Mesodermal cell (in vitro differentiated cells): ENCODE data around the gene MEF2C. TPM values are rescaled to one million over a fixed set of nuclear protein-coding genes. Genes with fewer than 3 reads are reported as not detected.
"Not testable (repeated sequence)": the region's sequence is repeated elsewhere in the genome, so short reads cannot be mapped to it uniquely, and the experiment has no call there.

Experiments
- H3K27ac ChIP-seq: 2 replicates; pipeline ENCODE4 v1.7.0; 2013; ENCODE audit warnings: mild to moderate bottlenecking, low read depth, low read length, moderate library complexity; ENCODE audit not compliant: severe bottlenecking
- H3K36me3 ChIP-seq: 2 replicates; pipeline ENCODE4 v1.7.1; 2013; ENCODE audit warnings: mild to moderate bottlenecking, low read length, moderate library complexity; ENCODE audit not compliant: control insufficient read depth, insufficient read depth
- H3K4me1 ChIP-seq: one replicate; pipeline ENCODE4 v1.7.1; 2013; ENCODE audit warnings: mild to moderate bottlenecking, low read length; ENCODE audit not compliant: insufficient read depth, control insufficient read depth, poor library complexity, severe bottlenecking
- H3K4me3 ChIP-seq: 2 replicates; pipeline ENCODE4 v1.7.0; 2013; ENCODE audit warnings: low read length, control low read depth, mild to moderate bottlenecking; ENCODE audit not compliant: insufficient read depth, poor library complexity, severe bottlenecking; ENCODE audit errors: extremely low read depth
- H3K9me3 ChIP-seq: 2 replicates; pipeline ENCODE4 v1.7.1; 2013; ENCODE audit warnings: mild to moderate bottlenecking, low read length, moderate library complexity; ENCODE audit not compliant: control insufficient read depth
- WGBS, 2 experiments: methylation state at CpG; one replicate each; pipeline ENCODE4 v1.1.5; 2013; ENCODE audit warnings: missing lambda C conversion rate in 2 of 2; ENCODE audit not compliant: insufficient coverage in 2 of 2; 5-methylcytosine and 5-hydroxymethylcytosine counted together
- polyA plus RNA-seq, 2 experiments: library from polyadenylated mRNA; stranded (reverse); fragments of 50-300 nt; gene quantifications; one replicate each; pipeline ENCODE4 v1.2.3, GENCODE V29; 2013

Gene MEF2C
- polyA plus RNA-seq (2013, experiment 1 of 2): 42.0 TPM
- polyA plus RNA-seq (2013, experiment 2 of 2): 35.9 TPM

- WGBS, 2 experiments: 0% methylated on average over 12 to 42 of the region's 52 CpGs
- Histone ChIP-seq H3K27ac (peak within 1 kb of the TSS; percentile 73), H3K36me3 (no peaks in the 10 kb centered on the region), H3K4me1 (no peaks in the 10 kb centered on the region), H3K4me3 (peak within 1 kb of the TSS; percentile 55), H3K9me3 (no peaks in the 10 kb centered on the region)
Observed at GRCh38 chr5:88883059-88883835, at the start of gene MEF2C. Gene MEF2C (minus strand): TSS chr5:88883184. CDS start chr5:88823788, 59,396 bp downstream.

GRCh38 chr5:88932541-88932940 lies 49.6 kb upstream of the MEF2C start:
- H3K36me3 ChIP-seq: no peaks in the 10 kb centered on the region
- H3K4me1 ChIP-seq: peaks cover 19% of the 10 kb centered on the region
- H3K4me3 ChIP-seq: no peak overlapping the region
- H3K9me3 ChIP-seq: no peaks in the 10 kb centered on the region
- H3K27ac ChIP-seq: no peak overlapping the region
- WGBS, 2 experiments: 86 to 100% methylated on average over 1 to 2 of the region's 2 CpGs

GRCh38 chr5:88930335-88930734 lies 47.4 kb upstream of the MEF2C start:
- peaks cover 18% of the 10 kb centered on the region for H3K4me1 ChIP-seq
- 100% methylated on average over 1 of the region's 1 CpG; no CpG with 5 or more reads in 1 of the 2 experiments for WGBS, 2 experiments
- H3K36me3 ChIP-seq: no peaks in the 10 kb centered on the region
- H3K4me3 ChIP-seq: no peak overlapping the region
- H3K27ac ChIP-seq: no peak overlapping the region
- no peaks in the 10 kb centered on the region for H3K9me3 ChIP-seq

GRCh38 chr5:88929385-88929784 lies 46.4 kb upstream of the MEF2C start:
- Histone ChIP-seq H3K27ac (no peak overlapping the region), H3K4me1 (peaks cover 9% of the 10 kb centered on the region), H3K36me3 (no peaks in the 10 kb centered on the region), H3K4me3 (no peak overlapping the region), H3K9me3 (no peaks in the 10 kb centered on the region)
- WGBS, 2 experiments: 90 to 100% methylated on average over 4 to 5 of the region's 6 CpGs

- Histone ChIP-seq H3K4me3 (no peak overlapping the region), H3K9me3 (no peaks in the 10 kb centered on the region), H3K27ac (no peak overlapping the region), H3K4me1 (no peaks in the 10 kb centered on the region), H3K36me3 (no peaks in the 10 kb centered on the region)
- 80% methylated on average over 2 of the region's 7 CpGs; no CpG with 5 or more reads in 1 of the 2 experiments for WGBS, 2 experiments
Observed at GRCh38 chr5:88926774-88927173, 43.8 kb upstream of the MEF2C start.

- Histone ChIP-seq H3K36me3 (no peaks in the 10 kb centered on the region), H3K4me1 (no peaks in the 10 kb centered on the region), H3K4me3 (no peak overlapping the region), H3K9me3 (no peaks in the 10 kb centered on the region), H3K27ac (no peak overlapping the region)
- WGBS, 2 experiments: no CpG with 5 or more reads among the region's 2 CpGs
Observed at GRCh38 chr5:88925692-88926490, 42.9 kb upstream of the MEF2C start.

- H3K4me3 ChIP-seq: no peak overlapping the region
- no peak overlapping the region for H3K27ac ChIP-seq
- H3K36me3 ChIP-seq: no peaks in the 10 kb centered on the region
- H3K9me3 ChIP-seq: no peaks in the 10 kb centered on the region
- H3K4me1 ChIP-seq: no peaks in the 10 kb centered on the region
- 96 to 100% methylated on average over 3 of the region's 3 CpGs for WGBS, 2 experiments
Observed at GRCh38 chr5:88924330-88924657, 41.3 kb upstream of the MEF2C start.

- no peak overlapping the region for H3K27ac ChIP-seq
- H3K4me1 ChIP-seq: no peaks in the 10 kb centered on the region
- H3K4me3 ChIP-seq: no peak overlapping the region
- WGBS, 2 experiments: 91 to 94% methylated on average over 10 of the region's 15 CpGs
- H3K9me3 ChIP-seq: no peaks in the 10 kb centered on the region
- no peaks in the 10 kb centered on the region for H3K36me3 ChIP-seq
Observed at GRCh38 chr5:88923623-88924329, 40.8 kb upstream of the MEF2C start.

GRCh38 chr5:88912743-88913142 lies 29.8 kb upstream of the MEF2C start:
- no CpG with 5 or more reads among the region's 2 CpGs for WGBS, 2 experiments

GRCh38 chr5:88911059-88911572 lies 28.1 kb upstream of the MEF2C start:
- not testable (repeated sequence) for H3K27ac ChIP-seq, H3K36me3 ChIP-seq, H3K4me3 ChIP-seq, H3K9me3 ChIP-seq, H3K4me1 ChIP-seq
- 91% methylated on average over 4 of the region's 9 CpGs for WGBS, 2 experiments

More at GRCh38 chr5:88912743-88913142, 29.8 kb upstream of the MEF2C start:
- not testable (repeated sequence) for H3K4me1 ChIP-seq, H3K27ac ChIP-seq, H3K4me3 ChIP-seq, H3K36me3 ChIP-seq, H3K9me3 ChIP-seq
